Peyer's patch (tissue), 4 donors: ENCODE results near the gene BACH2. TPM values are rescaled to one million over a fixed set of nuclear protein-coding genes. Genes with fewer than 3 reads are reported as not detected.

Experiments
- DNase-seq, 3 donors: peaks; one replicate each; pipeline ENCODE4 v3.0.0-alpha.2; 2017 to 2019
- H3K27ac ChIP-seq, 4 donors: fragments of 200-600 bp; sonication (generic); one replicate each; pipeline ENCODE4 v1.5.1; 2016 to 2019
- H3K27me3 ChIP-seq, 2 donors: fragments of 200-600 bp; sonication (generic); one replicate each; pipeline ENCODE4 v1.5.1; 2019
- H3K36me3 ChIP-seq, 3 donors: fragments of 200-600 bp; sonication (generic); one replicate each; pipeline ENCODE4 v1.5.1; 2016 to 2019
- H3K4me1 ChIP-seq, 4 donors: fragments of 200-600 bp; sonication (generic); one replicate each; pipeline ENCODE4 v1.5.1; 2016 to 2019
- H3K4me3 ChIP-seq, 4 donors: fragments of 200-600 bp; sonication (generic); 1 replicate in 3 of 4; 2 replicates in 1 of 4; pipeline ENCODE4 v1.5.1; 2016 to 2019; ENCODE audit warnings: mild to moderate bottlenecking in 1 of 4
- H3K9me3 ChIP-seq, 4 donors: fragments of 200-600 bp; sonication (generic); one replicate each; pipeline ENCODE4 v1.5.1; 2016 to 2019; ENCODE audit warnings: mild to moderate bottlenecking in 1 of 4
- CTCF ChIP-seq, 6 experiments: fragments of 450-650 bp in 4 of 6; fragments of 200-600 bp in 2 of 6; sonication (generic) in 1 of 6; IDR thresholded peaks; one replicate each; pipeline ENCODE4 v1.5.1; 2017 to 2019; ENCODE audit warnings: antibody characterized with exemption in 6 of 6, mild to moderate bottlenecking in 3 of 6, moderate library complexity in 1 of 6
- POLR2A ChIP-seq, 2 donors: fragments of 450-650 bp; IDR thresholded peaks; one replicate each; pipeline ENCODE4 v1.5.1; 2017; ENCODE audit warnings: antibody characterized with exemption in 2 of 2, mild to moderate bottlenecking in 2 of 2, moderate library complexity in 2 of 2
- total RNA-seq, 4 donors: library from RNA; depleted of rRNA; stranded (reverse); fragments of >200 nt; gene quantifications; one replicate each; pipeline ENCODE4 v1.1.0, GENCODE V29; 2016

Gene BACH2
- total RNA-seq, 4 donors from 2014 or later = 0.18 to 26.4 (median 8.2) TPM

- Histone ChIP-seq H3K27me3 (no peaks in the 10 kb centered on the region), H3K27ac (no peak overlapping the region), H3K36me3 (no peaks in the 10 kb centered on the region), H3K9me3 (no peaks in the 10 kb centered on the region), H3K4me3 (no peak overlapping the region), H3K4me1 (no peaks in the 10 kb centered on the region)
- no peak for DNase-seq
- TF ChIP-seq POLR2A (IDR thresholded peaks at IDR 0.05) (no peak), CTCF (IDR thresholded peaks at IDR 0.05) (no peak)
Measured at GRCh38 chr6:89934685-89935366, 361.8 kb downstream of the BACH2 start.

DNA sequence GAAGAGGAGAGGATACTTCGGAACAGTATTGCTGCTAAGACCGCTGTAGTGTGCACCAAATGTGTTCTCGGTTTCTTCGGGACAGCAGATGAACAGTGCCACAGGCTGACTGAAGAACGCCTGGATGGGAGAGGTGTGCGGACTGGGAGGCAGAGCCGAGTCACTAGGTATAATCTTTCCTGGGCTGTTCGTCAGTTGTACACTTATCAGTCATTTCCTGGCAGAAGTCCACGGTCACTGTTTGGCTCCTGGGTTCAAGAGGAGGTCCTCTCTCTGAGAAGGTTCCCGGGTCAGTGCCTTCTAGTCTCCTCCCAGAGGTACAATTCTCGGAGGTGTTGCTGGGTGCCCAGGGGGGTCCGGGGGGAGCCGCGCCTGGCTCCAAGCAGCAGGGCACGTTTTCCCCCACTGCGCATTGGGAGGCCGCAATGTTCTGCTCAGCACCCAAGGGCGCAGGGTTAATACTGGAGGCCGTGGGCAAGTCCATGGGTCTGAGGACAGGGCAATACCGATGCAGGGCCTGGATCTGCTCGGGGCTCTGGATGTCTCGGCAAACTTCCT is 364.3 kb downstream of the BACH2 start:
- Histone ChIP-seq H3K27me3 (no peaks in the 10 kb centered on the region), H3K4me3 (no peak overlapping the region), H3K36me3 (no peaks in the 10 kb centered on the region), H3K27ac (no peak overlapping the region), H3K4me1 (no peaks in the 10 kb centered on the region), H3K9me3 (no peaks in the 10 kb centered on the region)
- no peak for DNase-seq
- TF ChIP-seq CTCF (IDR thresholded peaks at IDR 0.05) = no peak
- TF ChIP-seq POLR2A (IDR thresholded peaks at IDR 0.05) = no peak

DNA sequence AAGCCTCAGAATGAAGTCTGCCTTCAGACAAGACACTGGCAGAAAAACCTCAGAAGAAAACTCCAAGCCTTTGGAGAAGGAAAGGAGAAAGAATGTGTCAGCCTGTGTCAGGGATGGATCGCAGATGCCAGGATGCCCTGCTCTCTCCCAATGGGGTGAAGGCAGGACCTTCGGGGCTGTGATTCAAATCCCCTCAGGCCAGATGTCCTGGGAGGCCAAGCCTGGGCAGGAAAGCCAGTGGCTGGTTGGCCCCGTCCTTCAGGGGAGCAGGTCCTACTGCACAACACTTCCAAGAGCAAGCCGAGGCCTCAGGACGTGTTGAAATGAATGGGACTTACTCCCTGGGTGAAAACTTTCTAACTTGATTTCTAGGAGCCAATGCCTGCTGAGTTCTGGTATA is 365.9 kb downstream of the BACH2 start:
- H3K27ac ChIP-seq = no peak overlapping the region
- H3K9me3 ChIP-seq = no peaks in the 10 kb centered on the region
- H3K4me1 ChIP-seq = no peaks in the 10 kb centered on the region
- H3K27me3 ChIP-seq = no peaks in the 10 kb centered on the region
- no peak for TF ChIP-seq POLR2A (IDR thresholded peaks at IDR 0.05)
- TF ChIP-seq CTCF (IDR thresholded peaks at IDR 0.05) = no peak
- H3K4me3 ChIP-seq = no peak overlapping the region
- H3K36me3 ChIP-seq = no peaks in the 10 kb centered on the region
- DNase-seq = no peak

DNA sequence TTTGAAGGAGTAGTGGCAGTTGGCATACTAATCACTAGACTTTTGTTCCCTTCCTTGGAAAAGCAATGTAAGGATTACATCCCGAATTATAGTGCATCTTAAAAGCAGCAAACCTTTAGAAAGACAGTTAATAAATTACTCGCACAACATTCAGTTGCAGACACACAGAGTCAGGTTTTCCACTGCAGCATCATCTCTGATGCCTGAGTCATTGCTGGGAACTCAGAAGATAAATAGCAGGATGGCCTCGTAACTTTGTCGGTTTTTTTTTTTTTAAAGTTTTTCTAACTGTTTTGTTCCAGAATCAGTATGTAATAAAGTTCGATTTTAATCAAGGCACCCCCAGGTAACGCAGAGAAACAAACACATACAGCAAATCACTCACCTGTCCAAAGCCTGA is 368.0 kb downstream of the BACH2 start:
- no peak for TF ChIP-seq CTCF (IDR thresholded peaks at IDR 0.05)
- TF ChIP-seq POLR2A (IDR thresholded peaks at IDR 0.05) = no peak
- H3K4me1 ChIP-seq = no peaks in the 10 kb centered on the region

DNA sequence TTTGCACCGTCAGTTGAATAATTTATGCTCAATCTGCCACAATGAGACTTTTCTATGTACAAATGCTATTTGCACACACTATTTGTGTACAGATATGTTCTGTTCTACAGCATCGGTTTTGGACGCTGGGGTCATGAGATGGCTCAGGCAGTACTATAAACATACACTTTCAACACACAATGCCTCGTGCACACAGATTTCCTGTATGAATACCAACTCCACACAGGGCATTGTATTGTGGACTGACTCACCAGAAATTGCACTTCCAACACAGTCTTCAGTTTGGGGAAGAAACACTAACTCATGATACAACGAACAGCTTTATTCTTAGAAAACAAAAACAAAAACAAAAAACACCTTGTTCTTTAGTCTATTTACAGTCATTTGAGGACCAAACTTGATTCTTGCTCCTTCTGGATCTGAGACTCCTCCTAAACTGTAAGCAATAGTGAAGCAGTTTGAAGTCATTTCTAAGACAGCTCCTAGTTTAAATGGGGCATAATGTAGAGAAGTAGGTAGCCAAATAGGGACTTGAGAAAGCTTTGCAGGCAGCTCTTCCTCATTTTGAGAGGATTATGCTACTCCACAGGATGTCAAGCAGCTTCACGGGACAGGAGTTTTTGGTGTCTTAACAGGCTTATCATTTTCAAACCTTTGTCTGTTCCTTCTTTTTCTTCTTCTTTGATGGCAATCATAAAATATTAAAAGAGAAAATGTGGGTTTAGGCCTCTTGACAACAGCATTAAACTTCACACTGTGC is 368.7 kb downstream of the BACH2 start:
- DNase-seq = no peak
- TF ChIP-seq POLR2A (IDR thresholded peaks at IDR 0.05) = no peak
- TF ChIP-seq CTCF (IDR thresholded peaks at IDR 0.05) = no peak

More for the DNA sequence above, 368.0 kb downstream of the BACH2 start:
- no peak for DNase-seq
- Histone ChIP-seq H3K36me3 (no peaks in the 10 kb centered on the region), H3K27ac (no peak overlapping the region), H3K27me3 (no peaks in the 10 kb centered on the region), H3K9me3 (no peaks in the 10 kb centered on the region), H3K4me3 (no peak overlapping the region)

More for the DNA sequence above, 368.7 kb downstream of the BACH2 start:
- Histone ChIP-seq H3K27ac (no peak overlapping the region), H3K4me3 (no peak overlapping the region), H3K4me1 (no peaks in the 10 kb centered on the region), H3K9me3 (no peaks in the 10 kb centered on the region), H3K27me3 (no peaks in the 10 kb centered on the region), H3K36me3 (no peaks in the 10 kb centered on the region)
